Measurements from ENCODE around the gene SH3BGRL3.
"Not testable (repeated sequence)": the region's sequence is repeated elsewhere in the genome, so short reads cannot be mapped to it uniquely, and the experiment has no call there.

The SH3BGRL3 gene

GRCh38 chr1:26291939-26292338, 12.1 kb downstream of the SH3BGRL3 start:
- no peak for DNase-seq

GRCh38 chr1:26292735-26293134, 12.8 kb downstream of the SH3BGRL3 start:
- not testable (repeated sequence) for DNase-seq

GRCh38 chr1:26293911-26294463, 14.1 kb downstream of the SH3BGRL3 start:
- DNase-seq: no peak

- DNase-seq: no peak
Measured at GRCh38 chr1:26295194-26296138, 15.6 kb downstream of the SH3BGRL3 start.

- no peak for DNase-seq
Measured at GRCh38 chr1:26296340-26297056, 16.6 kb downstream of the SH3BGRL3 start.

GRCh38 chr1:26297057-26297790, 17.3 kb downstream of the SH3BGRL3 start:
- DNase-seq: no peak

GRCh38 chr1:26297791-26298124, 17.9 kb downstream of the SH3BGRL3 start:
- no peak for DNase-seq

- no peak for DNase-seq
Measured at GRCh38 chr1:26300578-26301275, 20.8 kb downstream of the SH3BGRL3 start.

GRCh38 chr1:26302733-26303405, 23.0 kb downstream of the SH3BGRL3 start:
- no peak for DNase-seq

- no peak for DNase-seq
Measured at GRCh38 chr1:26305667-26306289, 25.9 kb downstream of the SH3BGRL3 start.

- DNase-seq: peak; percentile 90
Measured at GRCh38 chr1:26306290-26307229, 26.7 kb downstream of the SH3BGRL3 start, which contains the start of gene UBXN11. UBXN11 (minus strand) TSS chr1:26306636; CDS start chr1:26302883, 3,753 bp downstream.

- no peak for DNase-seq
Measured at GRCh38 chr1:26307363-26307781, 27.5 kb downstream of the SH3BGRL3 start.

GRCh38 chr1:26307966-26308899, 28.3 kb downstream of the SH3BGRL3 start:
- DNase-seq: not testable (repeated sequence)

GRCh38 chr1:26314501-26314900, 34.6 kb downstream of the SH3BGRL3 start:
- no peak for DNase-seq

- no peak for DNase-seq
Measured at GRCh38 chr1:26315874-26316850, 36.3 kb downstream of the SH3BGRL3 start.

GRCh38 chr1:26317146-26317545, 37.3 kb downstream of the SH3BGRL3 start:
- DNase-seq: no peak

GRCh38 chr1:26317612-26318337, 37.9 kb downstream of the SH3BGRL3 start, which contains the start of gene CD52:
CD52 (plus strand) TSS chr1:26317958; CDS start chr1:26318018, 60 bp downstream.
- DNase-seq: no peak

Measured in right forelimb (tissue), 1 donor.